ENCODE results near the gene CPED1.

Gene CPED1

GRCh38 chr7:121046893-121047468, 58.5 kb downstream of the CPED1 start:
- H3K4me3 ChIP-seq (replicated peaks; ENCODE audit: low read depth, low read length), result no peak overlapping the region
- TF ChIP-seq CTCF (IDR thresholded peaks at IDR 0.05; ENCODE audit: low read length, missing control alignments), result no peak
- no peak for DNase-seq (ENCODE audit: low read depth)

GRCh38 chr7:121048195-121048594, 59.7 kb downstream of the CPED1 start:
- TF ChIP-seq CTCF (IDR thresholded peaks at IDR 0.05; ENCODE audit: low read length, missing control alignments), result no peak
- no peak for DNase-seq (ENCODE audit: low read depth)
- H3K4me3 ChIP-seq (replicated peaks; ENCODE audit: low read depth, low read length), result no peak overlapping the region

- DNase-seq (ENCODE audit: low read depth), result no peak
- no peak overlapping the region for H3K4me3 ChIP-seq (replicated peaks; ENCODE audit: low read depth, low read length)
- no peak for TF ChIP-seq CTCF (IDR thresholded peaks at IDR 0.05; ENCODE audit: low read length, missing control alignments)
These were observed 60.7 kb downstream of the CPED1 start for GRCh38 chr7:121049028-121049791.

- no peak for TF ChIP-seq CTCF (IDR thresholded peaks at IDR 0.05; ENCODE audit: low read length, missing control alignments)
- DNase-seq (ENCODE audit: low read depth), result no peak
- no peak overlapping the region for H3K4me3 ChIP-seq (replicated peaks; ENCODE audit: low read depth, low read length)
These were observed 61.4 kb downstream of the CPED1 start for GRCh38 chr7:121049897-121050296.

- no peak for TF ChIP-seq CTCF (IDR thresholded peaks at IDR 0.05; ENCODE audit: low read length, missing control alignments)
- no peak overlapping the region for H3K4me3 ChIP-seq (replicated peaks; ENCODE audit: low read depth, low read length)
- no peak for DNase-seq (ENCODE audit: low read depth)
These were observed 64.7 kb downstream of the CPED1 start for GRCh38 chr7:121053219-121053618.

- TF ChIP-seq CTCF (IDR thresholded peaks at IDR 0.05; ENCODE audit: low read length, missing control alignments), result no peak
These were observed 66.4 kb downstream of the CPED1 start for GRCh38 chr7:121054925-121055324.

GRCh38 chr7:121057878-121058277, 69.4 kb downstream of the CPED1 start:
- H3K4me3 ChIP-seq (replicated peaks; ENCODE audit: low read depth, low read length), result no peak overlapping the region
- no peak for TF ChIP-seq CTCF (IDR thresholded peaks at IDR 0.05; ENCODE audit: low read length, missing control alignments)
- DNase-seq (ENCODE audit: low read depth), result no peak

More at GRCh38 chr7:121054925-121055324, 66.4 kb downstream of the CPED1 start:
- no peak for DNase-seq (ENCODE audit: low read depth)
- H3K4me3 ChIP-seq (replicated peaks; ENCODE audit: low read depth, low read length), result no peak overlapping the region

All from fibroblast of pulmonary artery (primary cell).